ENCODE data around the gene SSBP4. TPM values are rescaled to one million over a fixed set of nuclear protein-coding genes. Genes with fewer than 3 reads are reported as not detected.

Gene SSBP4
- total RNA-seq, 1 experiment from 2014 or later, result 164 TPM

DNA sequence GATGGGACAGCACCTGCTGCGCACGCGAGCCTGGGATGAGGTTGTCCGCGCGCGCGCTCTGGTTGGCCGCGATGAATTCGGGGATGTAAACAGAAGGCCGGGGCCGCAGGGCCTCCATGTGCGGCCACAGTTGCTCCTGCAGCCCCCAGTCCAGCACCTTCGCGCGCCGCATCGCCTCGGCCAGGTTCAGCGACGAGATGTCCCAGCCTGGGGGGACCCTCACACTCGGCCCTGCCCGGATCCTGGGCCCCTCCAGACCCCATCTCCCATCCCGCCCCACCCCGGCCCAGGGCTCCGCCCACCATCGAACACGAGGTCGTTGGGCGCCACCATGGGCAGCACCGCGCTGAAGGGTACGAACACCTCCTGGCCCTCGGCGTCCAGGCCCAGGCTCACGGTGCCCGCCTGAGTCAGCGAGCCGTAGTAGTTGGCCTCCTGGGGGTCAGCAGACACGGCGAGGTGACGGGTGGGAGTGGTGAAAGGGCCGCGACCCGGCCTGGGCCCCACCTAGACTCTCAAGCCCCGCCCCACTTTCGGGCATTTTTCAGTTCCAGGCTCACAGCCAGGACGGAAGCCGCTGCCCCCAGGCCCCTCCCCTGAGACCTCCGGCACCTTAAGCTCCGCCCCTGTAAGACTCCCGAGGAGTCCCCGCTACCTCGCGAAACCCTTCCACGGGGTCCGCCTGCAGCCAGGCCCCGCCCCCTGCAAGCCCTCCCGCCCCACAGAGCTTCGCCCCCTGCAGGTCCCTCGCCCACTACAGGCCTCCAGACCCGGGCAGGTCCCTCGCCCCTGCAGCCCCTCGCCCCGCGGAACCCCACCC is 17.7 kb downstream of the SSBP4 start:
- Histone ChIP-seq H4K20me1 (ENCODE audit: insufficient read depth) (no peaks in the 10 kb centered on the region), H3K4me3 (replicated peaks in 1 of 2; ENCODE audit: low read depth in 1 of 2, low read length in 2 of 2) (peak overlapping the region; percentile 78 to 84), H3K27ac (ENCODE audit: low read depth, low read length) (peak overlapping the region; percentile 80), H3K36me3 (ENCODE audit: control insufficient read depth in 1 of 2, insufficient read depth in 2 of 2, low read length in 2 of 2) (peaks cover 0 to 8% of the 10 kb centered on the region in 2 experiments; a peak in 2 of 4 replicates), H3K9ac (ENCODE audit: low read length) (peak overlapping the region; percentile 91), H3K27me3 (ENCODE audit: insufficient read depth, low read length) (no peaks in the 10 kb centered on the region), H3K4me1 (ENCODE audit: control insufficient read depth in 1 of 2, insufficient read depth in 2 of 2, low read length in 2 of 2) (peaks cover 27 to 56% of the 10 kb centered on the region in 2 experiments), H3K9me3 (ENCODE audit: control insufficient read depth in 1 of 2, insufficient read depth in 1 of 2, low read depth in 1 of 2, low read length in 2 of 2) (no peaks in the 10 kb centered on the region), H3K79me2 (ENCODE audit: insufficient read depth, low read length) (peaks cover 9% of the 10 kb centered on the region; the same call in 1 of the 2 replicates), H2AFZ (ENCODE audit: low read depth, low read length, poor library complexity, severe bottlenecking) (no peak overlapping the region), H3K4me2 (ENCODE audit: low read length) (peak overlapping the region; percentile 96), H3K9me2 (ENCODE audit: insufficient read depth) (no peaks in the 10 kb centered on the region)
- no TSS peak for BruUV-seq (replicated peaks)
- ATAC-seq, result peak; percentile 69
- POLR2A ChIA-PET, result interaction anchor here (0.9 to 1.4 kb wide), 5 partner anchors 16 to 245 kb away, joined by 3 to 5 read pairs (median 4); partner anchors contain the start of genes GDF15, JUND and SSBP4
- CTCF ChIA-PET, result interaction anchor here (1.0 kb wide), 1 partner anchor 97 kb away, joined by 4 read pairs; no protein-coding TSS in a partner anchor
- TF ChIP-seq POLR2AphosphoS5 (IDR thresholded peaks at IDR 0.05; ENCODE audit: low read depth, low read length) (peak; percentile 60), YY1 (IDR thresholded peaks at IDR 0.05; ENCODE audit: extremely low read depth, insufficient replicate concordance, low read depth, low read length) (no peak)
- TF ChIP-seq, protein P1, sequence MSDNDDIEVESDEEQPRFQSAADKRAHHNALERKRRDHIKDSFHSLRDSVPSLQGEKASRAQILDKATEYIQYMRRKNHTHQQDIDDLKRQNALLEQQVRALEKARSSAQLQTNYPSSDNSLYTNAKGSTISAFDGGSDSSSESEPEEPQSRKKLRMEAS (IDR thresholded peaks at IDR 0.05), result peak; percentile 83
- RAD21 ChIA-PET (ENCODE audit: low non-redundant PET in 1 of 2, low total read pairs in 2 of 2, uncharacterized antibody in 2 of 2, unreplicated experiment in 2 of 2), result interaction anchor here (0.5 to 0.7 kb wide), 2 partner anchors 8 to 18 kb away, joined by 3 to 7 read pairs; partner anchors contain the start of gene SSBP4 (in 1 of the 2)
- no peak for DNase-seq (ENCODE audit: low read depth, low spot score)
- intact Hi-C loops (cut with micrococcal nuclease), result no loop called here

DNA sequence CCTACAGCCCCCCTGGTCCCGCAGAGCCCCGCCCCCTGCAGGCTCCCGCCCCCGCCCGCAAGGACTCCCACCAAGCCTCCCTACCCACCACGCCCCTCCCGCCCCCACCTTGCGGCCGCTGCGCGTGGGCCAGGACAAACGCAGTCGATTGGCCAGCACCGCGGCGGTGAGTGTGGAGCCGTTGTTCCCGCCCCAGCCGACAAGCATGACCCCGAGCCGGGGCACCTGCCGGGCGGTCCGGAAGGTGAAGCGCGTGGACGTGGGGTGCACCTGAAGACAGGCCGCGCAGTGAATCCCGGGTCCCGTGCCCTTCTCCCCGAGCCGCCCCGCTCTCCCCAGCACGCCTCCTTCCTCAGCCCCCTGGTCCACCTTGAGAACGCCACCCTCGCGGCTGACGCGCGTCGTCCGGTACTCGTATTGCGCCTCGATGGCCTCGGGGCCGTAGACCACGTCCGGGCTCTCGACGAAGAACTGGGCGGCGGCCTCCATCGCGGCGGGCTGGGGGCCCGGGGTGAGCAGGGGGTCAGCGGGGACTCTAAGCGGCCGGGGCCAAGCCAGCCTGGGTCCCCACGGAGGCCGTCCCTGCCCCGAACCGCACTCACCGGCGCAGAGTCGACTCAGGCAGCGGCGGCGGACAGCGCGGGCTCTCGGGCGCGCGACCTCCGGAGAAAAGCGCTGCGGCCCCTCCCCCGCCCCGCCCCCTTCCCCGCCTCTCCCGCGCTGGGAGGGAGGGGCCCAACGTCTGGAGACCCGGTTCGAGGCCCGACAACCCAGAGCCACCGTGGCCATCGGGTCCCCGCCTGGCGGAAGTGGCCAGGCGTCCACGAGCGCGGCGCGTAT is 18.5 kb downstream of the SSBP4 start, which contains the start of gene ISYNA1:
Gene ISYNA1 (minus strand): TSS at position 643 of the 840 bp plus-strand sequence. CDS start 154 bp downstream, at position 489.
- H3K4me2 ChIP-seq (ENCODE audit: low read length), result peak within 1 kb of the TSS; percentile 96
- intact Hi-C loops (cut with micrococcal nuclease), result no loop called here
- H3K4me3 ChIP-seq (replicated peaks in 1 of 2; ENCODE audit: low read depth in 1 of 2, low read length in 2 of 2), result peak within 1 kb of the TSS; percentile 78 to 84
- TSS peak; percentile 65 for BruUV-seq (replicated peaks)
- peak within 1 kb of the TSS; percentile 99 for H3K27ac ChIP-seq (ENCODE audit: low read depth, low read length)
- H3K36me3 ChIP-seq (ENCODE audit: control insufficient read depth in 1 of 2, insufficient read depth in 2 of 2, low read length in 2 of 2), result peaks cover 0 to 8% of the 10 kb centered on the region in 2 experiments; a peak in 1 of 4 replicates
- peak within 1 kb of the TSS; percentile 91 for H3K9ac ChIP-seq (ENCODE audit: low read length)
- no peak for DNase-seq (ENCODE audit: low read depth, low spot score)
- H3K9me2 ChIP-seq (ENCODE audit: insufficient read depth), result no peaks in the 10 kb centered on the region
- H2AFZ ChIP-seq (ENCODE audit: low read depth, low read length, poor library complexity, severe bottlenecking), result no peak within 1 kb of the TSS
- H3K79me2 ChIP-seq (ENCODE audit: insufficient read depth, low read length), result peaks cover 9% of the 10 kb centered on the region; the same call in 1 of the 2 replicates
- ChIA-PET CTCF (interaction anchor here (1.0 kb wide), 1 partner anchor 98 kb away, joined by 4 read pairs; no protein-coding TSS in a partner anchor), RAD21 (ENCODE audit: low non-redundant PET in 1 of 2, low total read pairs in 2 of 2, uncharacterized antibody in 2 of 2, unreplicated experiment in 2 of 2) (no interaction called here), POLR2A (interaction anchor here (0.9 to 1.4 kb wide), 5 partner anchors 17 to 246 kb away, joined by 3 to 5 read pairs (median 4); partner anchors contain the start of genes GDF15, JUND and SSBP4)
- peaks cover 27 to 55% of the 10 kb centered on the region in 2 experiments for H3K4me1 ChIP-seq (ENCODE audit: control insufficient read depth in 1 of 2, insufficient read depth in 2 of 2, low read length in 2 of 2)
- TF ChIP-seq POLR2AphosphoS5 (IDR thresholded peaks at IDR 0.05; ENCODE audit: low read depth, low read length) (peak; percentile 78; the same call in 1 of the 2 replicates), ZFX (IDR thresholded peaks at IDR 0.05) (peak; percentile 29; the same call in 1 of the 2 replicates), POLR2A (IDR thresholded peaks at IDR 0.05; ENCODE audit: borderline replicate concordance, extremely low read depth, insufficient read depth, insufficient read length) (peak; percentile 50), EGR1 (IDR thresholded peaks at IDR 0.05; ENCODE audit: low read depth) (peak; percentile 41; the same call in 1 of the 2 replicates)
- TF ChIP-seq, protein P2, sequence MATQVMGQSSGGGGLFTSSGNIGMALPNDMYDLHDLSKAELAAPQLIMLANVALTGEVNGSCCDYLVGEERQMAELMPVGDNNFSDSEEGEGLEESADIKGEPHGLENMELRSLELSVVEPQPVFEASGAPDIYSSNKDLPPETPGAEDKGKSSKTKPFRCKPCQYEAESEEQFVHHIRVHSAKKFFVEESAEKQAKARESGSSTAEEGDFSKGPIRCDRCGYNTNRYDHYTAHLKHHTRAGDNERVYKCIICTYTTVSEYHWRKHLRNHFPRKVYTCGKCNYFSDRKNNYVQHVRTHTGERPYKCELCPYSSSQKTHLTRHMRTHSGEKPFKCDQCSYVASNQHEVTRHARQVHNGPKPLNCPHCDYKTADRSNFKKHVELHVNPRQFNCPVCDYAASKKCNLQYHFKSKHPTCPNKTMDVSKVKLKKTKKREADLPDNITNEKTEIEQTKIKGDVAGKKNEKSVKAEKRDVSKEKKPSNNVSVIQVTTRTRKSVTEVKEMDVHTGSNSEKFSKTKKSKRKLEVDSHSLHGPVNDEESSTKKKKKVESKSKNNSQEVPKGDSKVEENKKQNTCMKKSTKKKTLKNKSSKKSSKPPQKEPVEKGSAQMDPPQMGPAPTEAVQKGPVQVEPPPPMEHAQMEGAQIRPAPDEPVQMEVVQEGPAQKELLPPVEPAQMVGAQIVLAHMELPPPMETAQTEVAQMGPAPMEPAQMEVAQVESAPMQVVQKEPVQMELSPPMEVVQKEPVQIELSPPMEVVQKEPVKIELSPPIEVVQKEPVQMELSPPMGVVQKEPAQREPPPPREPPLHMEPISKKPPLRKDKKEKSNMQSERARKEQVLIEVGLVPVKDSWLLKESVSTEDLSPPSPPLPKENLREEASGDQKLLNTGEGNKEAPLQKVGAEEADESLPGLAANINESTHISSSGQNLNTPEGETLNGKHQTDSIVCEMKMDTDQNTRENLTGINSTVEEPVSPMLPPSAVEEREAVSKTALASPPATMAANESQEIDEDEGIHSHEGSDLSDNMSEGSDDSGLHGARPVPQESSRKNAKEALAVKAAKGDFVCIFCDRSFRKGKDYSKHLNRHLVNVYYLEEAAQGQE (IDR thresholded peaks at IDR 0.05; ENCODE audit: low read depth), result no peak
- H3K9me3 ChIP-seq (ENCODE audit: control insufficient read depth in 1 of 2, insufficient read depth in 1 of 2, low read depth in 1 of 2, low read length in 2 of 2), result no peaks in the 10 kb centered on the region
- no peaks in the 10 kb centered on the region for H3K27me3 ChIP-seq (ENCODE audit: insufficient read depth, low read length)
- ATAC-seq, result peak; percentile 59
- no peaks in the 10 kb centered on the region for H4K20me1 ChIP-seq (ENCODE audit: insufficient read depth)

Measured in HCT116 (cell line).